Smooth muscle cell (in vitro differentiated cells): ENCODE measurements around the gene HDAC4. TPM values are rescaled to one million over a fixed set of nuclear protein-coding genes. Genes with fewer than 3 reads are reported as not detected.

Source experiments
- DNase-seq: peaks from one replicate; lab custom pipeline; 2025; ENCODE audit not compliant: unreplicated experiment; lab: John Stamatoyannopoulos, UW
- H2AFZ ChIP-seq: fragments of 200-600 bp; sonication (generic); 2 replicates; pipeline ENCODE4 v1.6.0; 2016; ENCODE audit warnings: antibody characterized with exemption, low read depth, mild to moderate bottlenecking
- H3F3A ChIP-seq: fragments of 200-600 bp; sonication (generic); 2 replicates; pipeline ENCODE4 v1.6.0; 2017; ENCODE audit warnings: antibody characterized with exemption, low read depth
- H3K27ac ChIP-seq: fragments of 200-600 bp; sonication (generic); 2 replicates; pipeline ENCODE4 v1.5.1; 2016; ENCODE audit warnings: low read depth, mild to moderate bottlenecking
- H3K27me3 ChIP-seq: fragments of 200-600 bp; sonication (generic); 2 replicates; pipeline ENCODE4 v1.6.1; 2016; ENCODE audit warnings: low read depth, mild to moderate bottlenecking
- H3K36me3 ChIP-seq: fragments of 200-600 bp; sonication (generic); 2 replicates; pipeline ENCODE4 v1.5.1; 2016; ENCODE audit warnings: low read depth
- H3K4me1 ChIP-seq: fragments of 200-600 bp; sonication (generic); 2 replicates; pipeline ENCODE4 v1.5.1; 2016; ENCODE audit warnings: low read depth
- H3K4me2 ChIP-seq: fragments of 200-600 bp; sonication (generic); 2 replicates; pipeline ENCODE4 v1.6.0; 2016; ENCODE audit warnings: mild to moderate bottlenecking
- H3K4me3 ChIP-seq: fragments of 200-600 bp; sonication (generic); 2 replicates; pipeline ENCODE4 v1.5.1; 2016; ENCODE audit warnings: mild to moderate bottlenecking
- H3K79me2 ChIP-seq: fragments of 200-600 bp; sonication (generic); 2 replicates; pipeline ENCODE4 v1.6.0; 2016; ENCODE audit warnings: low read depth, mild to moderate bottlenecking
- H3K9ac ChIP-seq: fragments of 200-600 bp; sonication (generic); 2 replicates; pipeline ENCODE4 v1.6.0; 2016; ENCODE audit warnings: low read depth
- H3K9me3 ChIP-seq: fragments of 200-600 bp; sonication (generic); replicated peaks from 2 replicates; pipeline ENCODE4 v1.5.1; 2016; ENCODE audit warnings: low read depth
- H4K20me1 ChIP-seq: fragments of 200-600 bp; sonication (generic); 2 replicates; pipeline ENCODE4 v1.6.0; 2016; ENCODE audit warnings: low read depth
- WGBS: methylation state at CpG from one replicate; pipeline ENCODE4 v1.1.7; 2016; ENCODE audit warnings: low lambda C conversion rate; 5-methylcytosine and 5-hydroxymethylcytosine counted together
- polyA plus RNA-seq: library from polyadenylated mRNA; unstranded; fragments of >200 nt; fragmentation: Nextera tagmentation; extraction: Ambion mirVana; gene quantifications from 2 replicates; pipeline ENCODE4 v1.2.1, GENCODE V29; 2016
- total RNA-seq: library from RNA; depleted of rRNA; stranded (reverse); fragments of >200 nt; gene quantifications from 2 replicates; pipeline ENCODE4 v1.2.3, GENCODE V29; 2014
- TF ChIP-seq, protein P1 (sequence below): fragments of 200-600 bp; sonication (generic); IDR thresholded peaks from 2 replicates; pipeline ENCODE4 v1.5.1; 2017; ENCODE audit warnings: borderline replicate concordance, mild to moderate bottlenecking, antibody characterized with exemption; ENCODE audit not compliant: insufficient read depth, poor library complexity, severe bottlenecking

HDAC4 gene
- total and polyA plus RNA-seq, 2 experiments from 2014 or later: 6.2 to 35.7 TPM

DNA sequence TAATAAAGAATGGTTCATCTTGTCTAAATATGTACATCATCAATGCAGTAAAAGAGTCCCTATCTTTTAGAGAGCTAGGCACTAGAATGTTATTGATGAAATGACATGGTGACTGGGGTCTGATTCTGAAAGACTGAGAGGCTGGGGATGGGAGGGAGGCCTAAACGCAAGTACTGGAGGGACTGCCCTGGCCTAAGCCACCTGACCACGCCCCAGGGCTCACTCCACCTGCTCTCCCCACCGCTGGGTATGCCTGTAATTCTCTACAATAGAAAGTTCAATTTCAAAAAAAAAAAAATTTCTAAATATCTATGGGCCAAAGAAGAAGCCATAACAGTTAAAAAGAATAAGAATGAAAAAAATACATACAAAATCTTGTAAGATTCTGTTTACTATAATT, 194.0 kb downstream of the HDAC4 start:
- H3K36me3 ChIP-seq: no peaks in the 10 kb centered on the region
- no peak overlapping the region for H3K27ac ChIP-seq
- no peak overlapping the region for H3K4me2 ChIP-seq
- no peaks in the 10 kb centered on the region for H3K9me3 ChIP-seq
- no peak for DNase-seq
- H3K9ac ChIP-seq: no peak overlapping the region
- no peaks in the 10 kb centered on the region for H3F3A ChIP-seq
- peaks cover 42% of the 10 kb centered on the region for H3K79me2 ChIP-seq
- no peak overlapping the region for H2AFZ ChIP-seq
- H3K4me3 ChIP-seq: no peak overlapping the region
- TF ChIP-seq, protein P1, sequence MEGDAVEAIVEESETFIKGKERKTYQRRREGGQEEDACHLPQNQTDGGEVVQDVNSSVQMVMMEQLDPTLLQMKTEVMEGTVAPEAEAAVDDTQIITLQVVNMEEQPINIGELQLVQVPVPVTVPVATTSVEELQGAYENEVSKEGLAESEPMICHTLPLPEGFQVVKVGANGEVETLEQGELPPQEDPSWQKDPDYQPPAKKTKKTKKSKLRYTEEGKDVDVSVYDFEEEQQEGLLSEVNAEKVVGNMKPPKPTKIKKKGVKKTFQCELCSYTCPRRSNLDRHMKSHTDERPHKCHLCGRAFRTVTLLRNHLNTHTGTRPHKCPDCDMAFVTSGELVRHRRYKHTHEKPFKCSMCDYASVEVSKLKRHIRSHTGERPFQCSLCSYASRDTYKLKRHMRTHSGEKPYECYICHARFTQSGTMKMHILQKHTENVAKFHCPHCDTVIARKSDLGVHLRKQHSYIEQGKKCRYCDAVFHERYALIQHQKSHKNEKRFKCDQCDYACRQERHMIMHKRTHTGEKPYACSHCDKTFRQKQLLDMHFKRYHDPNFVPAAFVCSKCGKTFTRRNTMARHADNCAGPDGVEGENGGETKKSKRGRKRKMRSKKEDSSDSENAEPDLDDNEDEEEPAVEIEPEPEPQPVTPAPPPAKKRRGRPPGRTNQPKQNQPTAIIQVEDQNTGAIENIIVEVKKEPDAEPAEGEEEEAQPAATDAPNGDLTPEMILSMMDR: no peak
- 93% methylated on average over 3 of the region's 3 CpGs for WGBS
- H3K27me3 ChIP-seq: no peaks in the 10 kb centered on the region
- H4K20me1 ChIP-seq: peaks cover 84% of the 10 kb centered on the region
- peaks cover 34% of the 10 kb centered on the region for H3K4me1 ChIP-seq

DNA sequence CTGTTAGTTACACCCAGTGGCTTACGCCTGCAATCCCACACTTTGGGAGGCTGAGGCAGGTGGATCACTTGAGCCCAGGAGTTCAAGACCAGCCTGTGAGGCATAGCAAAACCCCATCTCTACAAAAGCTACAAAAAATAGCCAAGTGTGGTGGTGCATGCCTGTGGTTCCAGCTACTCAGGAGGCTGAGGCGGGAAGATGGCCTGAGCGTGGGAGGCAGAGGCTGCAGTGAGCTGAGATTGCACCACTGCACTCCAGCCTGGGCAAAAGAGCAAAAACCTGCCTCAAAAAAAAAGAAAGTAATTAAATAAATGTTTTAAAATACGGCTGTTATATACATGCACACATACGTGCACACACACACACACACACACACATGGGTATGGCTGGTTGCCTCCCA, 194.8 kb downstream of the HDAC4 start:
- Histone ChIP-seq H3K36me3 (no peaks in the 10 kb centered on the region), H3K9ac (no peak overlapping the region), H3F3A (no peaks in the 10 kb centered on the region), H3K4me1 (peaks cover 26% of the 10 kb centered on the region), H3K27ac (no peak overlapping the region), H3K27me3 (no peaks in the 10 kb centered on the region), H3K9me3 (no peaks in the 10 kb centered on the region), H2AFZ (no peak overlapping the region), H3K4me3 (no peak overlapping the region), H3K79me2 (peaks cover 40% of the 10 kb centered on the region), H4K20me1 (peaks cover 84% of the 10 kb centered on the region), H3K4me2 (no peak overlapping the region)
- 88% methylated on average over 5 of the region's 5 CpGs for WGBS
- TF ChIP-seq, protein P1: no peak
- DNase-seq: no peak

DNA sequence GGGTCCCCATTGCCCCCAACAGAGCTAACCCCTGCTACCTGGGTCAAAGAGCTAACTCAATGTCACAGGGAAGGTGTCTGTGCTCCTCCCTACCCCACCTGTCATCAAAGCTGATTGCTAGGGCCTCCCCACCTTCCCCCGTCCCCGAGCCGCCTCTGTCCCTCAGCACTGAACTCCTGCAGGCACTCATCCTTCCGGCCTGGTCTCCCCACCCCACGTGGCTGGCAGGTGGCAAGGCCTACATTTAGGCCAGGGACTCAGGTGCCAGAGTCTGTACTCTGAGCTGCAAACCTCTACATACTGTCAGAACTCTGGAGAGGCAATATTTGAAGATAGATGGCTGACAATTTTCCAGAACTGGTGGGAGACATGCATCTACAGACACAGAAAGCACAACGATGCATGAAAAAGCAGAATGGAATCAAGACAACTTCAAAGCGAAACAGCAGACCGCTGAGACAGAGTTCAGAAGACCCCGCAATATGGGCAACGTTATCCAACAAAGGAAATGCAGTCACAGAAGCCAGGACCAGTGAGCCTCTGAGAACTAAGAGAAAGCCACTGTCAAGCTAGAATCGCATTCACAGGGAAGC, 195.8 kb downstream of the HDAC4 start:
- H3K9ac ChIP-seq: no peak overlapping the region
- H3F3A ChIP-seq: no peaks in the 10 kb centered on the region
- no peak overlapping the region for H2AFZ ChIP-seq
- no peak overlapping the region for H3K4me3 ChIP-seq
- H4K20me1 ChIP-seq: peaks cover 78% of the 10 kb centered on the region
- H3K4me2 ChIP-seq: no peak overlapping the region
- peaks cover 29% of the 10 kb centered on the region for H3K79me2 ChIP-seq
- TF ChIP-seq, protein P1: no peak
- H3K9me3 ChIP-seq: no peaks in the 10 kb centered on the region
- no peaks in the 10 kb centered on the region for H3K27me3 ChIP-seq
- no peak overlapping the region for H3K27ac ChIP-seq
- no peak for DNase-seq
- H3K4me1 ChIP-seq: peaks cover 16% of the 10 kb centered on the region
- 77% methylated on average over 11 of the region's 11 CpGs for WGBS
- H3K36me3 ChIP-seq: no peaks in the 10 kb centered on the region
